Spleen (tissue), 3 donors: ENCODE measurements around the gene ABCC8.

Experiments used
- POLR2A ChIP-seq, 3 donors: fragments of 450-650 bp; IDR thresholded peaks; one replicate each; pipeline ENCODE4 v1.5.1; 2017; ENCODE audit warnings: antibody characterized with exemption in 3 of 3, mild to moderate bottlenecking in 1 of 3
- POLR2AphosphoS5 ChIP-seq, 3 donors: sonication (generic); formaldehyde crosslinking; IDR thresholded peaks; one replicate each; pipeline ENCODE4 v1.5.1; 2017; ENCODE audit warnings: antibody characterized with exemption in 3 of 3

GRCh38 chr11:17457396-17458173 lies 19.1 kb downstream of the ABCC8 start:
- no peak for TF ChIP-seq POLR2A (IDR thresholded peaks at IDR 0.05)
- no peak for TF ChIP-seq POLR2AphosphoS5 (IDR thresholded peaks at IDR 0.05)
